Measurements from ENCODE around the gene HFM1. TPM values are rescaled to one million over a fixed set of nuclear protein-coding genes. Genes with fewer than 3 reads are reported as not detected.

HFM1 gene
- total and polyA plus RNA-seq, 9 of the 15 experiments (the other 6 are each of a cell fraction or from before 2014, with no cell fraction given) = 1.5 to 6.4 (median 3.7) TPM

DNA sequence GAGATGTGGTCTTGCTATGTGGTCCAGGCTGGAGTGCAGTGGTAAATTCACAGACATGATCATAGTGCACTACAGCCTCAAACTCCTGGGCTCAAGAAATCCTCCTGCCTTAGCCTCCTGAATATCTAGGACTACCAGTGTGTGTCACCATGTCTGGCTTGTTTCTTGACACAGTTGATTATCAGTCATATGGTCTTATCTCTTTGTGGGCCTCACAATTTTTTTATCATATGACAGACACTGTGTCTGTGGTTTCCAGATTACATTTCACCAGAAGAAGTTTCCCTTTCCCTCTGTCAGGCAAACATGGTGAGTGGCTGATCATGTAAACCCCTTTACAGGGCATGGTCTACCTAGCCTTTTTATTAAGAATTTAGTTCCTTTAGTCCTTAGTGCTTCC, 96.1 kb downstream of the HFM1 start (continued):
- TF ChIP-seq, protein P1, sequence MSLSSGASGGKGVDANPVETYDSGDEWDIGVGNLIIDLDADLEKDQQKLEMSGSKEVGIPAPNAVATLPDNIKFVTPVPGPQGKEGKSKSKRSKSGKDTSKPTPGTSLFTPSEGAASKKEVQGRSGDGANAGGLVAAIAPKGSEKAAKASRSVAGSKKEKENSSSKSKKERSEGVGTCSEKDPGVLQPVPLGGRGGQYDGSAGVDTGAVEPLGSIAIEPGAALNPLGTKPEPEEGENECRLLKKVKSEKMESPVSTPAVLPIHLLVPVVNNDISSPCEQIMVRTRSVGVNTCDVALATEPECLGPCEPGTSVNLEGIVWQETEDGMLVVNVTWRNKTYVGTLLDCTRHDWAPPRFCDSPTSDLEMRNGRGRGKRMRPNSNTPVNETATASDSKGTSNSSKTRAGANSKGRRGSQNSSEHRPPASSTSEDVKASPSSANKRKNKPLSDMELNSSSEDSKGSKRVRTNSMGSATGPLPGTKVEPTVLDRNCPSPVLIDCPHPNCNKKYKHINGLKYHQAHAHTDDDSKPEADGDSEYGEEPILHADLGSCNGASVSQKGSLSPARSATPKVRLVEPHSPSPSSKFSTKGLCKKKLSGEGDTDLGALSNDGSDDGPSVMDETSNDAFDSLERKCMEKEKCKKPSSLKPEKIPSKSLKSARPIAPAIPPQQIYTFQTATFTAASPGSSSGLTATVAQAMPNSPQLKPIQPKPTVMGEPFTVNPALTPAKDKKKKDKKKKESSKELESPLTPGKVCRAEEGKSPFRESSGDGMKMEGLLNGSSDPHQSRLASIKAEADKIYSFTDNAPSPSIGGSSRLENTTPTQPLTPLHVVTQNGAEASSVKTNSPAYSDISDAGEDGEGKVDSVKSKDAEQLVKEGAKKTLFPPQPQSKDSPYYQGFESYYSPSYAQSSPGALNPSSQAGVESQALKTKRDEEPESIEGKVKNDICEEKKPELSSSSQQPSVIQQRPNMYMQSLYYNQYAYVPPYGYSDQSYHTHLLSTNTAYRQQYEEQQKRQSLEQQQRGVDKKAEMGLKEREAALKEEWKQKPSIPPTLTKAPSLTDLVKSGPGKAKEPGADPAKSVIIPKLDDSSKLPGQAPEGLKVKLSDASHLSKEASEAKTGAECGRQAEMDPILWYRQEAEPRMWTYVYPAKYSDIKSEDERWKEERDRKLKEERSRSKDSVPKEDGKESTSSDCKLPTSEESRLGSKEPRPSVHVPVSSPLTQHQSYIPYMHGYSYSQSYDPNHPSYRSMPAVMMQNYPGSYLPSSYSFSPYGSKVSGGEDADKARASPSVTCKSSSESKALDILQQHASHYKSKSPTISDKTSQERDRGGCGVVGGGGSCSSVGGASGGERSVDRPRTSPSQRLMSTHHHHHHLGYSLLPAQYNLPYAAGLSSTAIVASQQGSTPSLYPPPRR (CRISPR knock-in tag; IDR thresholded peaks at IDR 0.05; ENCODE audit: borderline replicate concordance) = no peak
- TF ChIP-seq KAT7 (CRISPR knock-in tag; IDR thresholded peaks at IDR 0.05; ENCODE audit: borderline replicate concordance) = no peak
- peak; percentile 67; the same call in 1 of the 2 replicates for TF ChIP-seq CC2D1A (IDR thresholded peaks at IDR 0.05)
- TF ChIP-seq SMARCE1 (IDR thresholded peaks at IDR 0.05) = peak; percentile 87; the same call in 1 of the 2 replicates
- no peak for TF ChIP-seq PCBP1 (IDR thresholded peaks at IDR 0.05; ENCODE audit: low read depth, low read length, poor library complexity, severe bottlenecking)
- TF ChIP-seq ESRRB (CRISPR knock-in tag; IDR thresholded peaks at IDR 0.05; ENCODE audit: borderline replicate concordance) = no peak
- TF ChIP-seq XRCC3 (IDR thresholded peaks at IDR 0.05) = no peak
- no peak for TF ChIP-seq FOXJ3 (CRISPR knock-in tag; IDR thresholded peaks at IDR 0.05)
- TF ChIP-seq EWSR1 (IDR thresholded peaks at IDR 0.05; ENCODE audit: borderline replicate concordance, low read depth, partially characterized antibody) = no peak
- peak in 1 of 2 experiments; percentile 48; a peak in 2 of 4 replicates for TF ChIP-seq RCOR1 (IDR thresholded peaks at IDR 0.05; ENCODE audit: borderline replicate concordance in 1 of 2, low read depth in 2 of 2, low read length in 2 of 2)
- TF ChIP-seq TAF7 (tag; IDR thresholded peaks at IDR 0.05) = no peak
- no peak for TF ChIP-seq ZNF124 (CRISPR knock-in tag; IDR thresholded peaks at IDR 0.05)
- TF ChIP-seq, protein P2, sequence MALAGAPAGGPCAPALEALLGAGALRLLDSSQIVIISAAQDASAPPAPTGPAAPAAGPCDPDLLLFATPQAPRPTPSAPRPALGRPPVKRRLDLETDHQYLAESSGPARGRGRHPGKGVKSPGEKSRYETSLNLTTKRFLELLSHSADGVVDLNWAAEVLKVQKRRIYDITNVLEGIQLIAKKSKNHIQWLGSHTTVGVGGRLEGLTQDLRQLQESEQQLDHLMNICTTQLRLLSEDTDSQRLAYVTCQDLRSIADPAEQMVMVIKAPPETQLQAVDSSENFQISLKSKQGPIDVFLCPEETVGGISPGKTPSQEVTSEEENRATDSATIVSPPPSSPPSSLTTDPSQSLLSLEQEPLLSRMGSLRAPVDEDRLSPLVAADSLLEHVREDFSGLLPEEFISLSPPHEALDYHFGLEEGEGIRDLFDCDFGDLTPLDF (CRISPR knock-in tag; IDR thresholded peaks at IDR 0.05) = no peak
- TF ChIP-seq HLTF (IDR thresholded peaks at IDR 0.05) = no peak
- peak; percentile 93 for TF ChIP-seq CBFA2T3 (IDR thresholded peaks at IDR 0.05)
- TF ChIP-seq, protein P3, sequence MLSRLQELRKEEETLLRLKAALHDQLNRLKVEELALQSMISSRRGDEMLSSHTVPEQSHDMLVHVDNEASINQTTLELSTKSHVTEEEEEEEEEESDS (CRISPR knock-in tag; IDR thresholded peaks at IDR 0.05) = no peak
- no peak for TF ChIP-seq NFATC3 (IDR thresholded peaks at IDR 0.05)
- peak in 1 of 2 experiments; percentile 76; a peak in 2 of 4 replicates for TF ChIP-seq MAZ (CRISPR knock-in tag; conservative IDR thresholded peaks at IDR 0.05 in 1 of 2, IDR thresholded peaks at IDR 0.05 in 1 of 2)
- TF ChIP-seq, protein P4, sequence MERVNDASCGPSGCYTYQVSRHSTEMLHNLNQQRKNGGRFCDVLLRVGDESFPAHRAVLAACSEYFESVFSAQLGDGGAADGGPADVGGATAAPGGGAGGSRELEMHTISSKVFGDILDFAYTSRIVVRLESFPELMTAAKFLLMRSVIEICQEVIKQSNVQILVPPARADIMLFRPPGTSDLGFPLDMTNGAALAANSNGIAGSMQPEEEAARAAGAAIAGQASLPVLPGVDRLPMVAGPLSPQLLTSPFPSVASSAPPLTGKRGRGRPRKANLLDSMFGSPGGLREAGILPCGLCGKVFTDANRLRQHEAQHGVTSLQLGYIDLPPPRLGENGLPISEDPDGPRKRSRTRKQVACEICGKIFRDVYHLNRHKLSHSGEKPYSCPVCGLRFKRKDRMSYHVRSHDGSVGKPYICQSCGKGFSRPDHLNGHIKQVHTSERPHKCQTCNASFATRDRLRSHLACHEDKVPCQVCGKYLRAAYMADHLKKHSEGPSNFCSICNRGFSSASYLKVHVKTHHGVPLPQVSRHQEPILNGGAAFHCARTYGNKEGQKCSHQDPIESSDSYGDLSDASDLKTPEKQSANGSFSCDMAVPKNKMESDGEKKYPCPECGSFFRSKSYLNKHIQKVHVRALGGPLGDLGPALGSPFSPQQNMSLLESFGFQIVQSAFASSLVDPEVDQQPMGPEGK (CRISPR knock-in tag; IDR thresholded peaks at IDR 0.05; ENCODE audit: borderline replicate concordance) = no peak
- no peak for TF ChIP-seq MIER1 (IDR thresholded peaks at IDR 0.05; ENCODE audit: low read depth)
- TF ChIP-seq CHD1 (IDR thresholded peaks at IDR 0.05; ENCODE audit: low read length) = no peak
- no peak for TF ChIP-seq ZFP30 (CRISPR knock-in tag; IDR thresholded peaks at IDR 0.05; ENCODE audit: borderline replicate concordance)

All from K562 (cell line).